HepG2 (cell line): ENCODE data around the gene LIME1. TPM values are rescaled to one million over a fixed set of nuclear protein-coding genes. Genes with fewer than 3 reads are reported as not detected.

ENCODE experiments used
- ARID4A ChIP-seq: sonication (generic); formaldehyde crosslinking; IDR thresholded peaks from 2 replicates; pipeline ENCODE4 v1.5.0; 2020; ENCODE audit warnings: mild to moderate bottlenecking, missing genetic modification reagents, borderline replicate concordance
- DDIT3 ChIP-seq: sonication (generic); formaldehyde crosslinking; IDR thresholded peaks from 2 replicates; pipeline ENCODE4 v1.4.0; 2020; ENCODE audit warnings: mild to moderate bottlenecking, missing genetic modification reagents
- GABPA ChIP-seq, 2 experiments: IDR thresholded peaks; 2 replicates each; pipeline ENCODE4 v1.6.1; 2011 to 2016; ENCODE audit warnings: low read depth in 2 of 2, low read length in 1 of 2, missing biosample characterization in 1 of 2, missing genetic modification characterization in 1 of 2
- HIC2 ChIP-seq: sonication (generic); formaldehyde crosslinking; IDR thresholded peaks from 2 replicates; pipeline ENCODE4 v1.9.0; 2022; ENCODE audit warnings: low read depth, missing genetic modification reagents
- HOXA3 ChIP-seq: sonication (generic); formaldehyde crosslinking; IDR thresholded peaks from 2 replicates; pipeline ENCODE4 v1.5.0; 2020; ENCODE audit warnings: missing genetic modification reagents
- LRRFIP1 ChIP-seq: sonication (generic); formaldehyde crosslinking; conservative IDR thresholded peaks from 2 replicates; pipeline ENCODE4 v1.4.0; 2020; ENCODE audit warnings: missing genetic modification reagents
- MBD4 ChIP-seq: IDR thresholded peaks from 2 replicates; pipeline ENCODE4 v1.6.1; 2012; ENCODE audit warnings: low read length, inconsistent platforms, borderline replicate concordance
- PREB ChIP-seq: sonication (generic); formaldehyde crosslinking; IDR thresholded peaks from 2 replicates; pipeline ENCODE4 v1.4.0; 2020; ENCODE audit warnings: missing genetic modification reagents
- STAT5B ChIP-seq: sonication (generic); formaldehyde crosslinking; IDR thresholded peaks from 2 replicates; pipeline ENCODE4 v1.4.0; 2020; ENCODE audit warnings: missing genetic modification reagents
- ZNF317 ChIP-seq: sonication (generic); formaldehyde crosslinking; IDR thresholded peaks from 2 replicates; pipeline ENCODE4 v1.5.0; 2020; ENCODE audit warnings: mild to moderate bottlenecking, missing genetic modification reagents
- ZNF639 ChIP-seq: conservative IDR thresholded peaks from 2 replicates; pipeline ENCODE4 v1.6.1; 2018; ENCODE audit warnings: missing genetic modification reagents
- polyA plus RNA-seq, 8 experiments: library from polyadenylated mRNA; depleted of rRNA in 3 of 8; stranded (reverse) in 7 of 8; unstranded in 1 of 8; fragments of >200 nt; fragmentation: Illumina TruSeq in 4 of 8; extraction: Trizol in 4 of 8; gene quantifications; 2 replicates each; pipeline versions ENCODE4 v1.2.1 to v1.2.3, GENCODE V29; 2011 to 2016; ENCODE audit warnings: low read depth in 4 of 8, missing spikeins in 1 of 8, mixed read lengths in 1 of 8; ENCODE audit not compliant: insufficient read depth in 1 of 8
- total RNA-seq, 5 experiments: library from RNA; depleted of rRNA; stranded (reverse); fragments of >200 nt; fragmentation: Illumina TruSeq; extraction: Trizol; gene quantifications; 2 replicates each; pipeline ENCODE4 v1.2.3, GENCODE V29; 2016; ENCODE audit warnings: low read depth in 1 of 5
- TF ChIP-seq, protein P1 (sequence below): sonication (generic); formaldehyde crosslinking; IDR thresholded peaks from 2 replicates; pipeline ENCODE4 v1.4.0; 2020; ENCODE audit warnings: missing genetic modification reagents, mild to moderate bottlenecking, borderline replicate concordance

LIME1 gene
- total and polyA plus RNA-seq, 2 of the 13 experiments (the other 11 are each of a cell fraction or from before 2014, with no cell fraction given), result 13.0 to 61.5 TPM

DNA sequence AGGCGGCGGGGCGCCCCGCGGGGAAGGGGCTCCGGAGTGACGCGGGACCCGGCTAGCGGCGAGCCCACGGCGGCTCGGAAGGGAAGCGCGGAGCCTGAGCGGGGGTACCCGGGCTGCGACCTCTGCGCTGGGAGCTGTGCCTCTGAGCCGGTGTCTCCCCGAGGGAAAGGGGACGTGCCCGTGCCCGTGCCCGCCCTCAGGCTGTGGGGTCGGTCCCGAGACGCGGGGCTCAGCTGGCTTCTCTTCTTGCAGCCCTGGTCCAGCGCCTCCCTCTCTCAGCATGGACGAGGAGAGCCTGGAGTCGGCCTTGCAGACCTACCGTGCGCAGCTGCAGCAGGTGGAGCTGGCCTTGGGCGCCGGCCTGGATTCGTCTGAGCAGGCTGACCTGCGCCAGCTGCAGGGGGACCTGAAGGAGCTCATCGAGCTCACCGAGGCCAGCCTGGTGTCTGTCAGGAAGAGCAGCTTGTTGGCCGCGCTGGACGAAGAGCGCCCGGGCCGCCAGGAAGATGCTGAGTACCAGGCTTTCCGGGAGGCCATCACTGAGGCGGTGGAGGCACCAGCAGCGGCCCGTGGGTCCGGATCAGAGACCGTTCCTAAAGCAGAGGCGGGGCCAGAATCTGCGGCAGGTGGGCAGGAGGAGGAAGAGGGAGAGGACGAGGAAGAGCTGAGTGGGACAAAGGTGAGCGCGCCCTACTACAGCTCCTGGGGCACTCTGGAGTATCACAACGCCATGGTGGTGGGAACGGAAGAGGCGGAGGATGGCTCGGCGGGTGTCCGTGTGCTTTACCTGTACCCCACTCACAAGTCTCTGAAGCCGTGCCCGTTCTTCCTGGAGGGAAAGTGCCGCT lies 27.9 kb upstream of the LIME1 start (continued):
- TF ChIP-seq HOXA3 (CRISPR knock-in tag) (no peak), GABPA (IDR thresholded peaks at IDR 0.05; ENCODE audit: low read depth, low read length) (no peak), GABPA (CRISPR knock-in tag; IDR thresholded peaks at IDR 0.05; ENCODE audit: low read depth) (no peak), LRRFIP1 (CRISPR knock-in tag) (no peak), PREB (CRISPR knock-in tag) (peak; percentile 91), HIC2 (CRISPR knock-in tag) (0 out of 2 replicates have a peak, but pooled peaks have one; percentile 35), STAT5B (CRISPR knock-in tag) (no peak), DDIT3 (no peak), ARID4A (no peak; the same call in 1 of the 2 replicates), ZNF639 (no peak), MBD4 (no peak), ZNF317 (CRISPR knock-in tag) (no peak)
- TF ChIP-seq, protein P1, sequence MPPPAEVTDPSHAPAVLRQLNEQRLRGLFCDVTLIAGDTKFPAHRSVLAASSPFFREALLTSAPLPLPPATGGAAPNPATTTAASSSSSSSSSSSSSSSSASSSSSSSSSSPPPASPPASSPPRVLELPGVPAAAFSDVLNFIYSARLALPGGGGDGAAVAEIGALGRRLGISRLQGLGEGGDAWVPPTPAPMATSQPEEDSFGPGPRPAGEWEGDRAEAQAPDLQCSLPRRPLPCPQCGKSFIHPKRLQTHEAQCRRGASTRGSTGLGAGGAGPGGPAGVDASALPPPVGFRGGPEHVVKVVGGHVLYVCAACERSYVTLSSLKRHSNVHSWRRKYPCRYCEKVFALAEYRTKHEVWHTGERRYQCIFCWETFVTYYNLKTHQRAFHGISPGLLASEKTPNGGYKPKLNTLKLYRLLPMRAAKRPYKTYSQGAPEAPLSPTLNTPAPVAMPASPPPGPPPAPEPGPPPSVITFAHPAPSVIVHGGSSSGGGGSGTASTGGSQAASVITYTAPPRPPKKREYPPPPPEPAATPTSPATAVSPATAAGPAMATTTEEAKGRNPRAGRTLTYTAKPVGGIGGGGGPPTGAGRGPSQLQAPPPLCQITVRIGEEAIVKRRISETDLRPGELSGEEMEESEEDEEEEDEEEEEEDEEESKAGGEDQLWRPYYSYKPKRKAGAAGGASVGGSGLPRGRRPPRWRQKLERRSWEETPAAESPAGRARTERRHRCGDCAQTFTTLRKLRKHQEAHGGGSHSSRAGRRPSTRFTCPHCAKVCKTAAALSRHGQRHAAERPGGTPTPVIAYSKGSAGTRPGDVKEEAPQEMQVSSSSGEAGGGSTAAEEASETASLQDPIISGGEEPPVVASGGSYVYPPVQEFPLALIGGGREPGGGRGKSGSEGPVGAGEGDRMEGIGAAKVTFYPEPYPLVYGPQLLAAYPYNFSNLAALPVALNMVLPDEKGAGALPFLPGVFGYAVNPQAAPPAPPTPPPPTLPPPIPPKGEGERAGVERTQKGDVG, result no peak
